CD4-positive, alpha-beta T cell treated with Interleukin-6 for 4 hours (primary cell): Measurements from ENCODE around the gene ZDHHC11B.
"Not testable (repeated sequence)": the region's sequence is repeated elsewhere in the genome, so short reads cannot be mapped to it uniquely, and the experiment has no call there.

Experiments
- DNase-seq: peaks from one replicate; pipeline ENCODE4 v3.0.0-alpha.2; 2020; ENCODE audit warnings: mixed read lengths

ZDHHC11B gene

GRCh38 chr5:783881-784427 lies 575 bp downstream of the ZDHHC11B start:
- DNase-seq: peak; percentile 30

GRCh38 chr5:783049-783802 lies 1.3 kb downstream of the ZDHHC11B start:
- DNase-seq: not testable (repeated sequence)

GRCh38 chr5:782356-782755 lies 2.2 kb downstream of the ZDHHC11B start:
- DNase-seq: not testable (repeated sequence)

- DNase-seq: not testable (repeated sequence)
Observed at GRCh38 chr5:780571-780970, 4.0 kb downstream of the ZDHHC11B start.

- not testable (repeated sequence) for DNase-seq
Observed at GRCh38 chr5:778967-779366, 5.6 kb downstream of the ZDHHC11B start.

- DNase-seq: not testable (repeated sequence)
Observed at GRCh38 chr5:778421-778820, 6.1 kb downstream of the ZDHHC11B start.

- no peak for DNase-seq
Observed at GRCh38 chr5:777756-778161, 6.8 kb downstream of the ZDHHC11B start.

- DNase-seq: no peak
Observed at GRCh38 chr5:776862-777711, 7.4 kb downstream of the ZDHHC11B start.

- DNase-seq: no peak
Observed at GRCh38 chr5:775961-776861, 8.3 kb downstream of the ZDHHC11B start.

GRCh38 chr5:775595-775960 lies 9.0 kb downstream of the ZDHHC11B start:
- not testable (repeated sequence) for DNase-seq

- DNase-seq: not testable (repeated sequence)
Observed at GRCh38 chr5:774854-775505, 9.5 kb downstream of the ZDHHC11B start.

GRCh38 chr5:774304-774703 lies 10.2 kb downstream of the ZDHHC11B start:
- not testable (repeated sequence) for DNase-seq

- DNase-seq: no peak
Observed at GRCh38 chr5:773517-774264, 10.8 kb downstream of the ZDHHC11B start.

GRCh38 chr5:772931-773330 lies 11.6 kb downstream of the ZDHHC11B start:
- not testable (repeated sequence) for DNase-seq

GRCh38 chr5:772547-772890 lies 12.0 kb downstream of the ZDHHC11B start:
- DNase-seq: not testable (repeated sequence)

GRCh38 chr5:771841-772546 lies 12.5 kb downstream of the ZDHHC11B start:
- not testable (repeated sequence) for DNase-seq

GRCh38 chr5:771087-771781 lies 13.3 kb downstream of the ZDHHC11B start:
- not testable (repeated sequence) for DNase-seq

GRCh38 chr5:770585-770984 lies 13.9 kb downstream of the ZDHHC11B start:
- not testable (repeated sequence) for DNase-seq

- DNase-seq: not testable (repeated sequence)
Observed at GRCh38 chr5:769485-770145, 14.9 kb downstream of the ZDHHC11B start.
